Measurements from ENCODE around the gene TAPT1.

The TAPT1 gene

DNA sequence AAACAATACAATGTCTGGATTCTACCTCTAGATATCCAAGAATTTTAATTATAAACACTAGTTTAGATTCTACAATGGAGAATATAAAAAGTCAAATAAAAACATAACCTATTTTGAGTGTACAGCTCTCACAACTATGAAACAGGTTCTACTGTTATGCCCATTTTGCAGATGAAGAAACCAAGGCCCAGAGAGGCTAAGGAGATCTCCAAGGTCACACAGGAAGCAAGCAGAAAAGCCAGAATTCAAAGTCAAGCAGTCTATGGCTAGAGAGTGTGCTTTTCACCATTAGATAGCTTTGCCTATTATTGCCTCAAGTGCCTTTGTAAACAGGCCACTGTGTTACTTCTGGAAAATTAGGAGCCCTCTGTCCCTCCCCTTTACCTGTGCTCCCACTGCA, 7.3 kb downstream of the TAPT1 start:
- DNase-seq: no peak
- Histone ChIP-seq H3K27me3 (replicated peaks; ENCODE audit: control insufficient read depth, insufficient read depth, low read length, poor library complexity, severe bottlenecking) (no peaks in the 10 kb centered on the region), H3K4me3 (ENCODE audit: insufficient read depth, low read depth, low read length, poor library complexity, severe bottlenecking) (no peak overlapping the region), H3K36me3 (ENCODE audit: control insufficient read depth, insufficient read depth, low read length) (no peaks in the 10 kb centered on the region), H3K4me1 (ENCODE audit: control insufficient read depth, insufficient read depth, low read length, poor library complexity, severe bottlenecking) (peaks cover 17% of the 10 kb centered on the region), H3K9me3 (ENCODE audit: control insufficient read depth, low read length) (no peaks in the 10 kb centered on the region), H3K27ac (ENCODE audit: insufficient read depth, low read length, poor library complexity, severe bottlenecking) (no peak overlapping the region)

DNA sequence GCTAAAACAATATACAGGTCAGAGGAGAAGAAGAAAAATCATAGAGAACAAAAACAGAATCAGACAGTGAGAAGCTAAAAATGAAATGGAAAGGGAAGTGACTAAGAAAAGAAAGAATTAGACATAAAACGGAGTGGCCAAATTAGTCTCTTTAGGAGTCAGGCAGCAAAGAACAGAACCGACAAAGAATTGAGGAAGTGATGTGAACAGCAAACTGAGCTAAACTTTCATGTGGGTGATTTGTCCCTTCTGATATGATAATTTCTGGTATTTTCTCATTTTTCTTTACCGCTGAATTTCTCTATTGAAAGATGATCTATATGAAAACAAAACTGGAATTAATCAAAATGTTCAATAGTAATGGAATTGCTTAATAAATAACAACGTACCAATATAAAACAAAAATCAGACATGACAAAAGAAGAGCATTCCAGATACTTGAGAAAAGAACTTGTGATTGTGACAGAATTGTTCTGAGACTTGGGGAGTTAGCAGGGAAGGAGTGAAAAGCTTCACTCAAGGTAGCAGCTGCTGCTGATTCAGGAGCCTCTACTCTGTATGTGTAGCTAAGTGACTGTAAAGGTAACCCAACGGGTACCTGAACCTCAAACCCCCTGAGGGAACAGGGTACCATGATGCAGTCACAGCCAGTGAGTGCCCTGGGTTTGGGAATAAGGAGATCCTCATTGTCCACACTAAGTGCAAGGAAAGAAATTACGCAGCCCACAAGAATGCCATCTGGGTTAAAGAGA, 8.8 kb downstream of the TAPT1 start:
- Histone ChIP-seq H3K4me3 (ENCODE audit: insufficient read depth, low read depth, low read length, poor library complexity, severe bottlenecking) (no peak overlapping the region), H3K4me1 (ENCODE audit: control insufficient read depth, insufficient read depth, low read length, poor library complexity, severe bottlenecking) (peaks cover 11% of the 10 kb centered on the region), H3K36me3 (ENCODE audit: control insufficient read depth, insufficient read depth, low read length) (no peaks in the 10 kb centered on the region), H3K27ac (ENCODE audit: insufficient read depth, low read length, poor library complexity, severe bottlenecking) (no peak overlapping the region), H3K9me3 (ENCODE audit: control insufficient read depth, low read length) (no peaks in the 10 kb centered on the region), H3K27me3 (replicated peaks; ENCODE audit: control insufficient read depth, insufficient read depth, low read length, poor library complexity, severe bottlenecking) (no peaks in the 10 kb centered on the region)
- no peak for DNase-seq

DNA sequence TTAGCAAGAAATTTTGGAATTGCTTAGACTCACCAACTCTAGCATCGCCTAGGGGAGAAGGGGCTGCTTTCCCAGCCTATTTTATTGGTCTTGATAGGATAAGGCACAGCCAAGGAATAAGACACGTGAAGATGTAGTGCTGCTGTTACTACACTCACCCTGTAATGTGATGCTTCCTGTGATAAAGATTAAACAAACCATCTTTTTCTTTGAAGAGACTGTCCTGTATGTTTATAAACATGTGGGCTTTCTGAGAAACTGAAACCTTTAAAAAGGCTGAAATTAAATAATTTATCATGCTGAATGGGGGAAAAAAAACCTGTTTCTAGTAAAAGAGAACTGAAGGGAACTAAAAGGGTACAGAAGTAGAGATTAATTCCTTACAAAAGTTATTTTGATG, 13.2 kb downstream of the TAPT1 start:
- H3K4me3 ChIP-seq (ENCODE audit: insufficient read depth, low read depth, low read length, poor library complexity, severe bottlenecking): no peak overlapping the region
- peaks cover 11% of the 10 kb centered on the region for H3K4me1 ChIP-seq (ENCODE audit: control insufficient read depth, insufficient read depth, low read length, poor library complexity, severe bottlenecking)
- H3K36me3 ChIP-seq (ENCODE audit: control insufficient read depth, insufficient read depth, low read length): peaks cover 13% of the 10 kb centered on the region
- no peaks in the 10 kb centered on the region for H3K9me3 ChIP-seq (ENCODE audit: control insufficient read depth, low read length)
- no peak overlapping the region for H3K27ac ChIP-seq (ENCODE audit: insufficient read depth, low read length, poor library complexity, severe bottlenecking)
- no peak for DNase-seq
- no peaks in the 10 kb centered on the region for H3K27me3 ChIP-seq (replicated peaks; ENCODE audit: control insufficient read depth, insufficient read depth, low read length, poor library complexity, severe bottlenecking)

DNA sequence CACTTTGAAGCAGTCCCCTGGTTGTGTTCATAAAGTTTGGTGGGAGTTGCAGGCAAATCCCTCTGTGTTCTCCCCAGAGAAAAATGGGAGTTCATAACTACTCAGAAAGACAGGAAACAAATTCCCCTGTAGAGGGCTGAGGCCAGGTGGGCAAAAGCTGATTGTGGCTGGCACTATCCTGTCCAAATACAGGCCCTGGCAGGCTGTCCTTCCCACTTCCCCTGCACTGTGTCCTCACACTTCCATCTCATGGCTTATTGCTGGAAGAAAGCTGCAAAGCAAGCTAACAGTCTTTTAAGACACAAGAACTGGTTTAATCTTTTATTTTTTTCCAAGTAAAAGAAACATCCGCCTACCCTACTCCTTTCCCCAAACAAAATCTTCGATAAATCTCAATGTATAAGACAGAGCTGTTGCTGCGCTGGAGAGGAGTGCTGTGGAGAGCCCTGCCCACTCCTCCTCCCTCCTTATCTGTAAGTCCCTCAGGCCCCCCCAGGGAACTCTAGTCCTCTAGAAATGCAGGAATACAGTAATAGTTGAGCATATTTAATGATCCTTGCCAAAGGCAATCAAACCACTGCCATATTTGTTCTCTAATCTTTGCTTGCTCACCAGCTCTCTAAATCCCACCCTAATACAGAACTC, 14.0 kb downstream of the TAPT1 start:
- H3K27me3 ChIP-seq (replicated peaks; ENCODE audit: control insufficient read depth, insufficient read depth, low read length, poor library complexity, severe bottlenecking): no peaks in the 10 kb centered on the region
- no peak for DNase-seq
- no peaks in the 10 kb centered on the region for H3K9me3 ChIP-seq (ENCODE audit: control insufficient read depth, low read length)
- no peak overlapping the region for H3K27ac ChIP-seq (ENCODE audit: insufficient read depth, low read length, poor library complexity, severe bottlenecking)
- no peak overlapping the region for H3K4me3 ChIP-seq (ENCODE audit: insufficient read depth, low read depth, low read length, poor library complexity, severe bottlenecking)
- H3K4me1 ChIP-seq (ENCODE audit: control insufficient read depth, insufficient read depth, low read length, poor library complexity, severe bottlenecking): peaks cover 9% of the 10 kb centered on the region
- H3K36me3 ChIP-seq (ENCODE audit: control insufficient read depth, insufficient read depth, low read length): peaks cover 13% of the 10 kb centered on the region

DNA sequence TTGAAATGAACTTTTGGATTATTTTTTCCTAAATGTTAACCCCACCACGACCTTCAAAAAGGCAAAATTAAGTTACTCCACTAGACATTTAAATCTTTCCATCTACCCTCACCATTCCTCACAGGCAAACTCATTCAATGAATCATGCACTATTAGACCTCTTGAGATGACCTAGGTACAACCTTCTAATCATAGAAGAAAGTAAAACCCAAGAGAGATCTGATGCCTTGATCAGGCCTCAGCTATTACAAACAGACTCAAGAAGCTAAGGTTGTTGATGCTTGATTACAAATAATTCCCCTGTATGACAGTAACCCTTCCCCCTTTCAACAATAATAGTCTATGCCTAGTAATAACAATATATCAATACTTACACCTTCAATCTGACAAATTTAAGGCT, 18.9 kb downstream of the TAPT1 start:
- Histone ChIP-seq H3K27me3 (replicated peaks; ENCODE audit: control insufficient read depth, insufficient read depth, low read length, poor library complexity, severe bottlenecking) (no peaks in the 10 kb centered on the region), H3K36me3 (ENCODE audit: control insufficient read depth, insufficient read depth, low read length) (peaks cover 13% of the 10 kb centered on the region), H3K27ac (ENCODE audit: insufficient read depth, low read length, poor library complexity, severe bottlenecking) (no peak overlapping the region), H3K4me3 (ENCODE audit: insufficient read depth, low read depth, low read length, poor library complexity, severe bottlenecking) (no peak overlapping the region), H3K9me3 (ENCODE audit: control insufficient read depth, low read length) (no peaks in the 10 kb centered on the region), H3K4me1 (ENCODE audit: control insufficient read depth, insufficient read depth, low read length, poor library complexity, severe bottlenecking) (peaks cover 3% of the 10 kb centered on the region)
- no peak for DNase-seq

DNA sequence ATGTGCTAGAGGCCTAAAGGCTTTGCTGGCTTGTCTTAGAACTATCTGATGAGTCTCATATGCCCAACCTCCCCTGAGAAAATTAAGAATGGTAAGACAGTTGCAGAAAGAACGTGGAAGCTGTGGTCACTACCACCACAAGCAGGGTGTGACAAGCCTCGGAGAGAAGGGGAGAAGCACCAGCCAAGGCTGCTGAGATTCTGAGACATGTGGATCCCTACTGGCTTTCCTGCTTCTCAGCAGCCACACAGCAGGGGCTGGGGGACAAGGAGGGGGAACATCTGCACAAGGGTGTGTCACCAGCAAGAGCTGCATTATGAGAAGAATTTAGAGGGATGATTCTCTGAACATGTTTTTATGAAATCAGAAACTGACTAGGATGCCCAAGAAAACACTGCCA, 19.4 kb downstream of the TAPT1 start:
- Histone ChIP-seq H3K36me3 (ENCODE audit: control insufficient read depth, insufficient read depth, low read length) (peaks cover 13% of the 10 kb centered on the region), H3K4me3 (ENCODE audit: insufficient read depth, low read depth, low read length, poor library complexity, severe bottlenecking) (no peak overlapping the region), H3K4me1 (ENCODE audit: control insufficient read depth, insufficient read depth, low read length, poor library complexity, severe bottlenecking) (peaks cover 3% of the 10 kb centered on the region), H3K27ac (ENCODE audit: insufficient read depth, low read length, poor library complexity, severe bottlenecking) (no peak overlapping the region), H3K9me3 (ENCODE audit: control insufficient read depth, low read length) (no peaks in the 10 kb centered on the region), H3K27me3 (replicated peaks; ENCODE audit: control insufficient read depth, insufficient read depth, low read length, poor library complexity, severe bottlenecking) (no peaks in the 10 kb centered on the region)
- DNase-seq: no peak

DNA sequence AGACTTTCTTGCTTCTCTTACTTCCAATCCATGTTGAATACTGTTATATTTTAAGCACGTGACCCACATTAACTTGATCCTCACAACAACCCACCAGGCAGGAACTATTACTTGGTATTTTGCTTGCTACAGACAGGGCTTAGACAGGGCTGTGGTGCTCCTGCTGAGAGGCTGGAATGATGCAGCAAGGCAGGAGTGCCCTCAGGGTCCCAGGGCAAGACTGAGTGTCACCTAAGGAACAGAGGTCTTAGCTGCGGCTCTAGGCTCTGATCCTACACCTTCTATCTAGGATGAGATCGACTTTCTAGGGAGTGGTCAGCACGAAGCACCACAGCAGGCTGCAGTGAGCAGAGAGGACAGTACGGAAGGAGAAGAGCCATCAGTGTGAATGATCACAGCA, 20.0 kb downstream of the TAPT1 start:
- Histone ChIP-seq H3K27me3 (replicated peaks; ENCODE audit: control insufficient read depth, insufficient read depth, low read length, poor library complexity, severe bottlenecking) (no peaks in the 10 kb centered on the region), H3K27ac (ENCODE audit: insufficient read depth, low read length, poor library complexity, severe bottlenecking) (no peak overlapping the region), H3K4me1 (ENCODE audit: control insufficient read depth, insufficient read depth, low read length, poor library complexity, severe bottlenecking) (peaks cover 3% of the 10 kb centered on the region), H3K36me3 (ENCODE audit: control insufficient read depth, insufficient read depth, low read length) (peaks cover 13% of the 10 kb centered on the region), H3K4me3 (ENCODE audit: insufficient read depth, low read depth, low read length, poor library complexity, severe bottlenecking) (no peak overlapping the region), H3K9me3 (ENCODE audit: control insufficient read depth, low read length) (no peaks in the 10 kb centered on the region)
- DNase-seq: no peak

DNA sequence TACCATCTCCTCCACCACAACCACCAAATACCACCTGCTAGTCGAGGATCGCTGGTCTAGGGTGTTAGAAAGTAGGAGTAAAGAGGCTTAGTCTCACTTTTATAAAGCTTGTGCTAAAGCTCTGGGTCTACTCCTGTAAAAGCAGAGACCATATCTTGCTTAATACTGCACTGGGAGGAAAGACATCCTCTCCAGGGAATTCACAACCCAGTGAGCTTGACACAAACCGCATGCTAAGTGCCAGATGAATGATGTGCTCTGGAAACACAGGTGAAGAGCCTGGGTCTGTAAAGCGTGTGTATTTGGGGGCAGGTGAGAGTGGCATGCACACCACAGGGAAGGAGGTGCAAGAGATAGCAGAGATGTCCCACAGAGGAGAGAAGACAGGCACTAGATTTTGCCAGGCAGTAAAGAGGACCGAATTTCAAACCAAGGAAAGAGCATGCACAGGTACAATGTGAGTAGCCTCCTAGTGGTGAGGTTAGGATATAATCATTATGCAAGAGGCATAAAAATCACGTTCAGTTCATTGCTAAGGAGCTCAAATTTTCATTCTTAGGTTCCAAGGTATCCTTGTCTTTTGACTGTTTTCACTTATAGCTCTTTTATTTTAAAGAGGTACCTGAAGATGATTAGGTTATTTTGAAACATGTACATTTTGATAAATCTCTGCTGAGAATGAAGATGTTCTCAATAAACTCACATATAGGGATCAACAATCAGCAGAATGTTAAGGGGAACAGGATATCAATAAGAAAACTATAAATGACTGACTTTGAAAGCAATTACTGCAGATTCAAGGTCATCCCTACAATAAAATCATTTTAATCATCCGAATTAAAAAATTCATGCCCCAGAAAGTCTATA, 20.7 kb downstream of the TAPT1 start:
- Histone ChIP-seq H3K4me3 (ENCODE audit: insufficient read depth, low read depth, low read length, poor library complexity, severe bottlenecking) (no peak overlapping the region), H3K27me3 (replicated peaks; ENCODE audit: control insufficient read depth, insufficient read depth, low read length, poor library complexity, severe bottlenecking) (no peaks in the 10 kb centered on the region), H3K36me3 (ENCODE audit: control insufficient read depth, insufficient read depth, low read length) (peaks cover 13% of the 10 kb centered on the region), H3K4me1 (ENCODE audit: control insufficient read depth, insufficient read depth, low read length, poor library complexity, severe bottlenecking) (peaks cover 3% of the 10 kb centered on the region), H3K27ac (ENCODE audit: insufficient read depth, low read length, poor library complexity, severe bottlenecking) (no peak overlapping the region), H3K9me3 (ENCODE audit: control insufficient read depth, low read length) (no peaks in the 10 kb centered on the region)
- no peak for DNase-seq

DNA sequence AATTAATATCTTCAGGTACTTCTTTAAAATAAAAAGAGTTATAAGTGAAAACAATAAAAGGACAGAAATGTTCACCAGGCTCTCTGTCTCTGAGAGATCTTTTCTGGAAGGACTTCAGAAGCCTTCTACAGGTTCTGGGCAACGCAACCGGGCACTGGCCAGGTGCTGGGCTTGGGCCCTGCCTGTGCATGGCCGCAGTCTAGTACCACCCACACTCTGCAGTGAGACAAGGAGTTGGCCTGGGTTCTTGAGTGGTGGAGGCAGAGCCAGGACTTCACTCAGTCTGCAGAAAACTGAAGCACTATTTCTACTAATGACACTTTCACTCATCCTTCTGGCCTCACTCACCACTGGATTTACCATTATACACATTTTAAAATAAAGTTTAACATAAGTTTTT, 21.8 kb downstream of the TAPT1 start:
- no peaks in the 10 kb centered on the region for H3K27me3 ChIP-seq (replicated peaks; ENCODE audit: control insufficient read depth, insufficient read depth, low read length, poor library complexity, severe bottlenecking)
- no peak overlapping the region for H3K4me3 ChIP-seq (ENCODE audit: insufficient read depth, low read depth, low read length, poor library complexity, severe bottlenecking)
- no peak overlapping the region for H3K27ac ChIP-seq (ENCODE audit: insufficient read depth, low read length, poor library complexity, severe bottlenecking)
- H3K36me3 ChIP-seq (ENCODE audit: control insufficient read depth, insufficient read depth, low read length): peaks cover 5% of the 10 kb centered on the region
- no peak for DNase-seq
- H3K9me3 ChIP-seq (ENCODE audit: control insufficient read depth, low read length): no peaks in the 10 kb centered on the region
- peaks cover 3% of the 10 kb centered on the region for H3K4me1 ChIP-seq (ENCODE audit: control insufficient read depth, insufficient read depth, low read length, poor library complexity, severe bottlenecking)

DNA sequence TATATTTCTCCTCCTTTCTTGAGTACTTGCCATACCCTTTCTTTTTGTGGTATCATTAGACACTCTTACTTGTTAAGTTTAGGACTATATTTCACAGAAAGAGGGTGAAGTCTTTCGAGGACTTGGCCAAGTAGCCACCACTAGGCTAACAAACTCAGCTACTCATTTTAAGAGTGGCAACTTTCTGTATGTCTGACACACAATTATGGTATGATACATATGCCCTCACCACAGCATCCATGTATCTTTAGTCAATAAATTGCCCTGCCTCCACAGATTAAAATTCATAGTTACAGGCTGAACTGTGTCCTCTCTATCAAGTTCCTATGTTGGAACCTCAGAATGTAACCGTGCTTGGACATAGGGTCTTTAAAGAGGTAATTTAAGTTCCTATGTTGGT, 23.2 kb downstream of the TAPT1 start:
- H3K4me1 ChIP-seq (ENCODE audit: control insufficient read depth, insufficient read depth, low read length, poor library complexity, severe bottlenecking): peaks cover 3% of the 10 kb centered on the region
- H3K27ac ChIP-seq (ENCODE audit: insufficient read depth, low read length, poor library complexity, severe bottlenecking): no peak overlapping the region

More for the DNA sequence above, 23.2 kb downstream of the TAPT1 start:
- H3K9me3 ChIP-seq (ENCODE audit: control insufficient read depth, low read length): no peaks in the 10 kb centered on the region
- no peaks in the 10 kb centered on the region for H3K27me3 ChIP-seq (replicated peaks; ENCODE audit: control insufficient read depth, insufficient read depth, low read length, poor library complexity, severe bottlenecking)
- H3K36me3 ChIP-seq (ENCODE audit: control insufficient read depth, insufficient read depth, low read length): no peaks in the 10 kb centered on the region
- no peak overlapping the region for H3K4me3 ChIP-seq (ENCODE audit: insufficient read depth, low read depth, low read length, poor library complexity, severe bottlenecking)
- no peak for DNase-seq
